ENCODE measurements around the gene TMCC1.
A peak's percentile ranks its signal among the peaks of the same experiment; 100 is the strongest.

TMCC1 gene

DNA sequence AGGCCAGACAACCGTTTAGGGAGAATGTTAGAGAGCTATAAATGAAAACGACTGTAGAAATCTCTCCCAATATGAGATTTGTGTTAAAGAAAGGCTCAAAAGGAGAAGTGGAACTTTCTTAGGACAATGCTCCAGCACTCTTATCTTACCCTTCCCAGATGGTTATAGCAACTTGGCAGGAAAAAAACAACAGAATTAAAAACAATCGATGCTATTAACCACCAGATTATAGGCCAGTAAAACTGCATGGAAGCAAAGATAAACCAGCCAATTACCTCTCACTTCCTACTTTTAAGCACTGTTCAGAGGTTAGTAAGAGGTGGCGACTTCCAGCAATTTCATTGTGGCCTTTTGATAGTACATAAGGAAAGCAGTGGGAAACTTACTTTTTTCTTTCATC lies 72.9 kb downstream of the TMCC1 start:
- TF ChIP-seq, protein P1, sequence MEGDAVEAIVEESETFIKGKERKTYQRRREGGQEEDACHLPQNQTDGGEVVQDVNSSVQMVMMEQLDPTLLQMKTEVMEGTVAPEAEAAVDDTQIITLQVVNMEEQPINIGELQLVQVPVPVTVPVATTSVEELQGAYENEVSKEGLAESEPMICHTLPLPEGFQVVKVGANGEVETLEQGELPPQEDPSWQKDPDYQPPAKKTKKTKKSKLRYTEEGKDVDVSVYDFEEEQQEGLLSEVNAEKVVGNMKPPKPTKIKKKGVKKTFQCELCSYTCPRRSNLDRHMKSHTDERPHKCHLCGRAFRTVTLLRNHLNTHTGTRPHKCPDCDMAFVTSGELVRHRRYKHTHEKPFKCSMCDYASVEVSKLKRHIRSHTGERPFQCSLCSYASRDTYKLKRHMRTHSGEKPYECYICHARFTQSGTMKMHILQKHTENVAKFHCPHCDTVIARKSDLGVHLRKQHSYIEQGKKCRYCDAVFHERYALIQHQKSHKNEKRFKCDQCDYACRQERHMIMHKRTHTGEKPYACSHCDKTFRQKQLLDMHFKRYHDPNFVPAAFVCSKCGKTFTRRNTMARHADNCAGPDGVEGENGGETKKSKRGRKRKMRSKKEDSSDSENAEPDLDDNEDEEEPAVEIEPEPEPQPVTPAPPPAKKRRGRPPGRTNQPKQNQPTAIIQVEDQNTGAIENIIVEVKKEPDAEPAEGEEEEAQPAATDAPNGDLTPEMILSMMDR (conservative IDR thresholded peaks at IDR 0.05), result no peak
- no peak overlapping the region for H3K27ac ChIP-seq

DNA sequence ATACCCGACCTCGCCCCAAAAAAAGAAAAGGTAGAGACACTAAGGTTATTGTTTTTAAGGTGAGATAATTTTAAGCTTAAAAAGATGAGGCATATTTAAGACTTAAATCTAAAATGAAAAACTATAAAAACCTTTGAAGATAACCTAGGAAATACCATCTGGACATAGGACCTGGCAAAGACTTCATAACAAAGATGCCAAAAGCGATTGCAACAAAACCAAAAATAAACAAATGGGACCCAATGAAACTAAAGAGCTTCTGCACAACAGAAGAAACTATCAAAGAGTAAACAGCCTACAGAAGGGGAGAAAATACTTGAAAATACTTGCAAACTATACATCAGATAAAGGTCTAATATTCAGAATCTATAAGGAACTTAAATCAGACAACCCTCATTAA lies 80.9 kb downstream of the TMCC1 start:
- TF ChIP-seq, protein P1 (conservative IDR thresholded peaks at IDR 0.05), result no peak
- H3K27ac ChIP-seq, result peak overlapping the region; percentile 37

GRCh38 chr3:129809297-129809696 lies 84.2 kb downstream of the TMCC1 start:
- H3K27ac ChIP-seq, result no peak overlapping the region
- TF ChIP-seq, protein P1 (conservative IDR thresholded peaks at IDR 0.05), result no peak

DNA sequence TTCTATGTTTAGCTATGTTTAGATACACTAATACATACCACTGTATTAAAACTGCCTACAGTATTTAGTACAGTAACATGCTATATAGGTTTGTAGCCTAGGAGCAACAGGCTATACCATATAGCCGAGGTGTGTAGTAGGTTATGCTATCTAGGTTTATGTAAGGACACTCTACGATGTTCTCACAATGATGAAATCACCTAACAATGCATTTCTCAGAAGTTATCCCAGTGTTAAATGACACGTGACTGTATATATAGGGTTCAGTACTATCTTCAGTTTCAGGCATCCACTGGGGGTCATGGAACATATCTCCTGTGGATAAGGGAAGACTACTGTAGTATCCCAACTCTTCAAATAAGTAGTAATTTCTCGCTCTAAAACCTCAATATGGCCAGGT lies 97.4 kb downstream of the TMCC1 start:
- TF ChIP-seq, protein P1 (conservative IDR thresholded peaks at IDR 0.05), result no peak
- no peak overlapping the region for H3K27ac ChIP-seq

DNA sequence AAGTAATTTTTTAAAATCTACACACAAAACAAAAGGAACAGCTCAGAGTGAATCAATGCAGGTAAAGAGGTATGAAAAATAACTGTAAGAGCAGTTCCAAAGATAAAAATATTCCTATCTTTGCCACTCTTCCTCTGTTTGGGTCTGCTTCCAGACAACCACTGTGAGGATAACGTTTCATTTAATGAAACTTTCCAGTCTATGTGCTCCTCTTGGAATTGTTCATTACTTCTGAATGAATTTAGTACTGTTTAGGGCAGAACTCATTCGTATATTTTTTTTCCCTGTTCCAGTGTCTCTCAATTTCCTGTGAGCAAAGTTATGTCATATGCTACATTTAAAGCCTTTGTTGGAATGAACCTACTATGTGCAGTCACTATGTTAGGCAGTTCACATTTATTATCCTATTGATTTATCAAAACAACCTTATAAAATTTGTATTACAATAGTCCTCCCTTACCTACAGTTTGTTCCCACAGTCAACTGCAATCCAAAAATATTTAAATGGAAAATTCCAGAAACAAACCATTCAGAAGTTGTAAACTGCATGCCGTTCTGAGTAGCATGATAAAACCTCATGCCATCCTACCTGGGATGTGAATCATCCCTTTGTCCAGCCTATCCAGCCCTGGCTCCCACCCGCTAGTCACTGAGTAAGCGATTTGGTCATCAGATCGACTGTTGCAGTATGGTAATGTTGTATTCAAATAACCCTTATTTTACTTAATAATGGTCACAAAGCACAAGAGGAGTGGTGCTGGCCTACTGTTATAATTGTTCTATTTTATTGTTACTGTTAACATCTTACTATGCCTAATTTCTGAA lies 98.1 kb downstream of the TMCC1 start:
- no peak overlapping the region for H3K27ac ChIP-seq

GRCh38 chr3:129794311-129795185 lies 99.0 kb downstream of the TMCC1 start:
- no peak overlapping the region for H3K27ac ChIP-seq
- TF ChIP-seq, protein P1 (conservative IDR thresholded peaks at IDR 0.05), result no peak

More for the DNA sequence above, 98.1 kb downstream of the TMCC1 start:
- TF ChIP-seq, protein P1 (conservative IDR thresholded peaks at IDR 0.05), result no peak

DNA sequence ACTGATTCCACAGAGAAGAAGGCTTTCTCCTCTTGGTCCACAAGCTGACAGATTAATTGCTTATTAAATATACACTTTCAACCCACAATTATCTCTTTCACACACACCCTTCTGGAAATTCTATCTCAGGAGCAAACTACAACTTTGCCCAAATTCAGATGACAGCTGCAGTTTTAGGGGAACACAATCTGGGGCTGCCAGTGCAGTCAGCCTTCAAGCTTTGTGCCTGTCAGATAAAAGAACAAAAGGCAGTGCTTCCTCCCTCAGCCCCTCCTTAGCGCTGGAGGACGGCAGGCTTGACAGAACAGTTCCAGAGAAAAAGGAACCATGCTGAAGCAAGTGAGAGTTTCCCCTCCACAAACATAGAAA lies 99.6 kb downstream of the TMCC1 start:
- no peak overlapping the region for H3K27ac ChIP-seq
- TF ChIP-seq, protein P1 (conservative IDR thresholded peaks at IDR 0.05), result no peak
